Subcutaneous adipose tissue (tissue), 4 donors: ENCODE data around the gene SCYGR4. TPM values are rescaled to one million over a fixed set of nuclear protein-coding genes. Genes with fewer than 3 reads are reported as not detected.

Experiments
- CTCF ChIP-seq: fragments of 450-650 bp; IDR thresholded peaks from one replicate; pipeline ENCODE4 v1.5.1; 2016; ENCODE audit warnings: low read depth, mild to moderate bottlenecking, control low read depth, antibody characterized with exemption, moderate library complexity
- total RNA-seq, 4 donors: library from RNA; depleted of rRNA; stranded (reverse); fragments of >200 nt; gene quantifications; one replicate each; pipeline ENCODE4 v1.1.0, GENCODE V29; 2016

Gene SCYGR4
- total RNA-seq, 4 donors from 2014 or later, result not detected

GRCh38 chr2:227602358-227602757, 14.9 kb upstream of the SCYGR4 start:
- TF ChIP-seq CTCF, result no peak

- no peak for TF ChIP-seq CTCF
Measured at GRCh38 chr2:227606476-227606875, 10.8 kb upstream of the SCYGR4 start.

GRCh38 chr2:227607941-227608340, 9.4 kb upstream of the SCYGR4 start:
- no peak for TF ChIP-seq CTCF

- TF ChIP-seq CTCF, result no peak
Measured at GRCh38 chr2:227608561-227609338, 8.5 kb upstream of the SCYGR4 start.

- no peak for TF ChIP-seq CTCF
Measured at GRCh38 chr2:227610123-227610522, 7.2 kb upstream of the SCYGR4 start.

GRCh38 chr2:227612546-227613271, 4.6 kb upstream of the SCYGR4 start:
- no peak for TF ChIP-seq CTCF

- no peak for TF ChIP-seq CTCF
Measured at GRCh38 chr2:227613272-227613660, 4.0 kb upstream of the SCYGR4 start.
